ENCODE results near the gene SCN4A.

DNA sequence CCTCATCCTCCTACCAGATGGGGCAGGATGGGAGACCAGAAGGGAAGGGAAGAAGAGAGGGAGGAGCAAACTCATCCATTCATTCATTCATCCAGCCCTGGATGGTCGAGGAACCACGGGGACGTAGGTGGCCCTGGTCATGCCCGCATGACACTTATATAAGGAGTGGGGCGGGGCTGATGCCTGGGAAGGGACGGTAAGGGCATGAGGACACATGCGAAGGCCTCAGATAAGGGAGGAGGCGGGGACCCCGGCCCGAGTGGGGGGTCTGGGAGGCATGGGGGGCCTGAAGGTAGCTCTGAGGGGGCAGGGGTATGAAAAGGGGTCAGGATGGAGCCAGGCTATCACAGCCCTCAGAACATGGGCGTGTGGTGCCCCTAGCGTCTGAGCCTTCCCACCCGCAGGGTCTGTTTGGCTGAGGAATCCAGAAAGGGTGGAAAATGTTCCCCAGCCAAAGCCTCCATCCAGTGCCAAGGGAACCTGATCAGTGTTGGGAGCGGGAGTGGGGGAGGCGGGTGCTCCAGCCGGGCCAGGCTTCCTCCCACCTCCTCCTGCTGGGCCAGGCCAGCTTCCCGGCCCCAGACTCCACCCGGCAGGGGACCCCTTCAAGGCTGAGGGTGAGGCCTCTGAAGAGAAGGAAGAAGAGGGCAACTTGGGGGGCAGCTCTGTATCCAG is 23.0 kb downstream of the SCN4A start:
- TF ChIP-seq, protein P1, sequence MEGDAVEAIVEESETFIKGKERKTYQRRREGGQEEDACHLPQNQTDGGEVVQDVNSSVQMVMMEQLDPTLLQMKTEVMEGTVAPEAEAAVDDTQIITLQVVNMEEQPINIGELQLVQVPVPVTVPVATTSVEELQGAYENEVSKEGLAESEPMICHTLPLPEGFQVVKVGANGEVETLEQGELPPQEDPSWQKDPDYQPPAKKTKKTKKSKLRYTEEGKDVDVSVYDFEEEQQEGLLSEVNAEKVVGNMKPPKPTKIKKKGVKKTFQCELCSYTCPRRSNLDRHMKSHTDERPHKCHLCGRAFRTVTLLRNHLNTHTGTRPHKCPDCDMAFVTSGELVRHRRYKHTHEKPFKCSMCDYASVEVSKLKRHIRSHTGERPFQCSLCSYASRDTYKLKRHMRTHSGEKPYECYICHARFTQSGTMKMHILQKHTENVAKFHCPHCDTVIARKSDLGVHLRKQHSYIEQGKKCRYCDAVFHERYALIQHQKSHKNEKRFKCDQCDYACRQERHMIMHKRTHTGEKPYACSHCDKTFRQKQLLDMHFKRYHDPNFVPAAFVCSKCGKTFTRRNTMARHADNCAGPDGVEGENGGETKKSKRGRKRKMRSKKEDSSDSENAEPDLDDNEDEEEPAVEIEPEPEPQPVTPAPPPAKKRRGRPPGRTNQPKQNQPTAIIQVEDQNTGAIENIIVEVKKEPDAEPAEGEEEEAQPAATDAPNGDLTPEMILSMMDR (IDR thresholded peaks at IDR 0.05; ENCODE audit: low read length), result peak; percentile 46; the same call in 1 of the 2 replicates
- TF ChIP-seq EZH2 (IDR thresholded peaks at IDR 0.05; ENCODE audit: borderline replicate concordance, low read length), result no peak

Measured in OCI-LY1 (cell line).